ENCODE data around the gene ESR1.

Gene ESR1

DNA sequence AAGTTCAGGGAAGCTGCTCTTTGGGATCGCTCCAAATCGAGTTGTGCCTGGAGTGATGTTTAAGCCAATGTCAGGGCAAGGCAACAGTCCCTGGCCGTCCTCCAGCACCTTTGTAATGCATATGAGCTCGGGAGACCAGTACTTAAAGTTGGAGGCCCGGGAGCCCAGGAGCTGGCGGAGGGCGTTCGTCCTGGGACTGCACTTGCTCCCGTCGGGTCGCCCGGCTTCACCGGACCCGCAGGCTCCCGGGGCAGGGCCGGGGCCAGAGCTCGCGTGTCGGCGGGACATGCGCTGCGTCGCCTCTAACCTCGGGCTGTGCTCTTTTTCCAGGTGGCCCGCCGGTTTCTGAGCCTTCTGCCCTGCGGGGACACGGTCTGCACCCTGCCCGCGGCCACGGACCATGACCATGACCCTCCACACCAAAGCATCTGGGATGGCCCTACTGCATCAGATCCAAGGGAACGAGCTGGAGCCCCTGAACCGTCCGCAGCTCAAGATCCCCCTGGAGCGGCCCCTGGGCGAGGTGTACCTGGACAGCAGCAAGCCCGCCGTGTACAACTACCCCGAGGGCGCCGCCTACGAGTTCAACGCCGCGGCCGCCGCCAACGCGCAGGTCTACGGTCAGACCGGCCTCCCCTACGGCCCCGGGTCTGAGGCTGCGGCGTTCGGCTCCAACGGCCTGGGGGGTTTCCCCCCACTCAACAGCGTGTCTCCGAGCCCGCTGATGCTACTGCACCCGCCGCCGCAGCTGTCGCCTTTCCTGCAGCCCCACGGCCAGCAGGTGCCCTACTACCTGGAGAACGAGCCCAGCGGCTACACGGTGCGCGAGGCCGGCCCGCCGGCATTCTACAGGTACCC is at the start of gene ESR1:
ESR1 (plus strand) TSS at position 170 of the 858 bp plus-strand sequence; CDS start at position 401, 231 bp downstream.
- peak within 1 kb of the TSS in 4 of 5 donors; percentile 39 to 74 (median 60) for H3K9ac ChIP-seq (ENCODE audit: low read length in 5 of 5)
- H3K27ac ChIP-seq (ENCODE audit: low read depth, low read length) = peak within 1 kb of the TSS; percentile 80
- H3K9me3 ChIP-seq (ENCODE audit: control insufficient read depth in 5 of 5, low read length in 5 of 5) = no peaks in the 10 kb centered on the region
- peak within 1 kb of the TSS; percentile 55 to 83 (median 75) for H3K4me3 ChIP-seq (ENCODE audit: low read depth in 1 of 5, low read length in 5 of 5)
- peaks cover 0 to 52% (median 39%) of the 10 kb centered on the region in 5 donors for H3K4me1 ChIP-seq (ENCODE audit: control insufficient read depth in 5 of 5, insufficient read depth in 5 of 5, low read length in 5 of 5)
- no peaks in the 10 kb centered on the region for H3K36me3 ChIP-seq (ENCODE audit: control insufficient read depth in 5 of 5, insufficient read depth in 5 of 5, low read length in 5 of 5)
- peaks cover 0 to 8% (median 0%) of the 10 kb centered on the region in 5 donors for H3K27me3 ChIP-seq (ENCODE audit: control insufficient read depth in 5 of 5, insufficient read depth in 4 of 5, low read length in 5 of 5)

DNA sequence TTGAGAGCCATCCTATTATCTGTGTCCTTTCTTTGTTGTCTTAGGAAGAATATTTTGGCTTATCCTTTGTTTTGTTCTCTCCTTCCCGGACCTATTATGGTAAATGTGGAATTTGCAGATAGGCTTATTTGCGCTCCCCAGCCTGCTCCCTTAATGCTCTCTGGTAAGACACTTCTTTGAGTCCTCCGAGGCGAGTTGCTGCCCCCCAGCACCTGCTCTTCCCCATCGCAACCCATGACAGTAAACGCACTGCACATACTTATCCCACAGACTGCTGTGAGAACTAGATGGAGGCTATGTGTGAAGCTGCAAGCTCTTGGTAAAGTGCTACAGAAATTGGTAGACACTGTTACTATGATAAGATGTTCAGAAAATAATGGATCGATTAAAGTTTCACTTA is 47.0 kb upstream of the ESR1 start:
- Histone ChIP-seq H3K4me3 (ENCODE audit: low read depth in 1 of 5, low read length in 5 of 5) (no peak overlapping the region), H3K4me1 (ENCODE audit: control insufficient read depth in 5 of 5, insufficient read depth in 5 of 5, low read length in 5 of 5) (peaks cover 0 to 18% (median 9%) of the 10 kb centered on the region in 5 donors), H3K27ac (ENCODE audit: low read depth, low read length) (no peak overlapping the region), H3K9me3 (ENCODE audit: control insufficient read depth in 5 of 5, low read length in 5 of 5) (no peaks in the 10 kb centered on the region), H3K9ac (ENCODE audit: low read length in 5 of 5) (no peak overlapping the region), H3K36me3 (ENCODE audit: control insufficient read depth in 5 of 5, insufficient read depth in 5 of 5, low read length in 5 of 5) (no peaks in the 10 kb centered on the region), H3K27me3 (ENCODE audit: control insufficient read depth in 5 of 5, insufficient read depth in 4 of 5, low read length in 5 of 5) (no peaks in the 10 kb centered on the region)

DNA sequence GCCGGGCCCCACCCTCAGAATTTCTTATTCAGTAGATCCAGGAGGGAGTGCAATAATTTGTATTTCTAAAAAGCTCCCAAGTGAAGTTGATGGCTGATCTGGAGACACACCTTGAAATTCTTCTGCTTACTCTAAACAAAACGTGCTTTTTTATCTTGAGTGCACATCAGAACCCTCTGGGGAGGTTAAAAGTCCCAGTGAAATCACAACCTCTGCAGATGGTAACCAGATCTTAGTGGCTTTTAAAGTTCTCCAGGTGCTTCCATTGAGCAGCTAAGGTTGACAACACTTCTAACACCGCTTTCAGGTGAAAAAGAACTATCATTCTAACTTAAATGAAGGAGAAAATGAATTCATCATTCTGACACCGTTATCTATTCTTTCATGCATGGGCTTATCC is 45.6 kb upstream of the ESR1 start:
- Histone ChIP-seq H3K36me3 (ENCODE audit: control insufficient read depth in 5 of 5, insufficient read depth in 5 of 5, low read length in 5 of 5) (no peaks in the 10 kb centered on the region), H3K9ac (ENCODE audit: low read length in 5 of 5) (no peak overlapping the region), H3K27me3 (ENCODE audit: control insufficient read depth in 5 of 5, insufficient read depth in 4 of 5, low read length in 5 of 5) (no peaks in the 10 kb centered on the region), H3K4me3 (ENCODE audit: low read depth in 1 of 5, low read length in 5 of 5) (no peak overlapping the region), H3K9me3 (ENCODE audit: control insufficient read depth in 5 of 5, low read length in 5 of 5) (no peaks in the 10 kb centered on the region), H3K4me1 (ENCODE audit: control insufficient read depth in 5 of 5, insufficient read depth in 5 of 5, low read length in 5 of 5) (peaks cover 0 to 19% (median 12%) of the 10 kb centered on the region in 5 donors), H3K27ac (ENCODE audit: low read depth, low read length) (no peak overlapping the region)

DNA sequence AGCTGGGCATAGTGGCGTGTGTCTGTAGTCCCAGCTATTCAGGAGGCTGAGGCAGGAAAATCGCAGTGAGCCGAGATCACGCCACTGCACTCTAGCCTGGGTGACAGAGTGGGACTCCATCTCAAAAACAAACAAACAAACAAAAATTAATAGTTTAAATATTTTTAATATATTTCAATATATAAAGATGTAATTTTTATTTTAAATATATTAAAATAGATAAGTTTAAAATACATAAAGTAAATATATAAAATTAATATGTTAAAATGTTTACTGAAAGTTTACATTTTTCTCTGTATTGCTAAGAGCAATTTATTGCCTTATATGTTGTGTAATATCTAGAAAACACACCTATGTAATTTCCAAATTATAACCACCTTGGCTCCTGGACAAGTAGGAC is 44.7 kb upstream of the ESR1 start:
- Histone ChIP-seq H3K27ac (ENCODE audit: low read depth, low read length) (peak overlapping the region; percentile 88), H3K4me3 (ENCODE audit: low read depth in 1 of 5, low read length in 5 of 5) (no peak overlapping the region), H3K9me3 (ENCODE audit: control insufficient read depth in 5 of 5, low read length in 5 of 5) (no peaks in the 10 kb centered on the region)

DNA sequence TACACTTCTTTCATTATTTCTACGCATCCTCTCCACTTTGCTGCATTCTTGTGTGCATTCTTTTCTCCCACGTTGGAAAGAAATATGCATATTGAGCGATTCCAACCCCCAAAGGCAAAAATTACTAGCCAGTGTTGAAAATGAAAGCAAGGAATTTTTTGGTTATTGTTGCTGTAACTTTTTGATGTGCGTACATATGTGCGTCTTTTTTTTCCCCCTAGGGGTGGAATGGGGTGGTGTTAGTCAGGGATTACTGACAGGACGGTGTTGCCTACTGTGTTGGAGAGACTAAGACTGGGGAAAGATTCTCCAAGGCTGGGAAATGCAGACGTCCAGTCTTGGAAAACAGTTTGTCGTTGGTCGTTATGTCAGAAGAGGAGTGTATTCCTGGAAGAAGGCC is 44.2 kb upstream of the ESR1 start:
- H3K4me1 ChIP-seq (ENCODE audit: control insufficient read depth in 5 of 5, insufficient read depth in 5 of 5, low read length in 5 of 5) = peaks cover 0 to 9% (median 4%) of the 10 kb centered on the region in 5 donors
- H3K4me3 ChIP-seq (ENCODE audit: low read depth in 1 of 5, low read length in 5 of 5) = peak overlapping the region in 4 of 5 donors; percentile 41 to 62 (median 44)
- H3K9ac ChIP-seq (ENCODE audit: low read length in 5 of 5) = peak overlapping the region in 4 of 5 donors; percentile 1 to 52 (median 26)
- H3K27ac ChIP-seq (ENCODE audit: low read depth, low read length) = peak overlapping the region; percentile 88
- H3K9me3 ChIP-seq (ENCODE audit: control insufficient read depth in 5 of 5, low read length in 5 of 5) = no peaks in the 10 kb centered on the region
- H3K36me3 ChIP-seq (ENCODE audit: control insufficient read depth in 5 of 5, insufficient read depth in 5 of 5, low read length in 5 of 5) = no peaks in the 10 kb centered on the region
- H3K27me3 ChIP-seq (ENCODE audit: control insufficient read depth in 5 of 5, insufficient read depth in 4 of 5, low read length in 5 of 5) = no peaks in the 10 kb centered on the region

More for the DNA sequence above, 44.7 kb upstream of the ESR1 start:
- no peaks in the 10 kb centered on the region for H3K36me3 ChIP-seq (ENCODE audit: control insufficient read depth in 5 of 5, insufficient read depth in 5 of 5, low read length in 5 of 5)
- no peaks in the 10 kb centered on the region for H3K27me3 ChIP-seq (ENCODE audit: control insufficient read depth in 5 of 5, insufficient read depth in 4 of 5, low read length in 5 of 5)
- no peak overlapping the region for H3K9ac ChIP-seq (ENCODE audit: low read length in 5 of 5)
- H3K4me1 ChIP-seq (ENCODE audit: control insufficient read depth in 5 of 5, insufficient read depth in 5 of 5, low read length in 5 of 5) = peaks cover 0 to 10% (median 6%) of the 10 kb centered on the region in 5 donors

DNA sequence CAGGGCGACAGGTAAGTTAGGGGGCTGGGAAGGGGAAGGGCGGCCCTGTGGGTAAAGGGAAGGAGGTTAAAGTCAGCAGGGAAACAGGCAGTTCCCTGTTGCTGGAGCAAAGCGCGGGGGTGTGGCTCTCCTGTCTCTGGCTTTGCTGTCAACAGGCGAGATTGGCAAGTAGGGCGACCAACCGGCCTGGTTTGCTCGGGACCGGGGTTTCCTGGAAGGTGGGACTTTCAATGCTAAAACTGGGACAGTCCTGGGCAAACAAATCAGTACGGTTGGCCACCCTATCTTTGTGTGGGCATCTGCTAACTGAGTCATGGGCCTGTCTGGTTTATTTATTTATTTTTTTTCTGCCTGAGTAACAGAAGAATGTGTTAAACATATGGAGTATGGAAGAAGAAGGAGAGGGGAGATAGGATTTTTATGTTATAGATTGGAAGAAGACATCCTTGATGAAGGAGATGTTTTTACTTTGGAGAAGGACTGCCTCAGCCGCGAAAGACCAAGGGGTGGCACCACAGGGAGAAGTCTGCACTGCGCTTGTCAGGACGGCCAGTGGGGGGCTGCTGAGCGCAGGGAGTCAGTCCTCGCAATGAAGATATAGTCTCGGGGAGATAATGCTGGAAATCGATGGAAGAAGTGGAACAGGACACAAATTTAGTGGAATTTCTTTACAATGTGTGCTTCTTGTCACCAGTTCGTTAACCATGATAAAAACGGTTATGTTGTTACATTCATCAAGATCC is 43.4 kb upstream of the ESR1 start:
- Histone ChIP-seq H3K4me1 (ENCODE audit: control insufficient read depth in 5 of 5, insufficient read depth in 5 of 5, low read length in 5 of 5) (peaks cover 0 to 9% (median 4%) of the 10 kb centered on the region in 5 donors), H3K4me3 (ENCODE audit: low read depth in 1 of 5, low read length in 5 of 5) (peak overlapping the region in 4 of 5 donors; percentile 41 to 62 (median 44)), H3K27me3 (ENCODE audit: control insufficient read depth in 5 of 5, insufficient read depth in 4 of 5, low read length in 5 of 5) (no peaks in the 10 kb centered on the region), H3K9me3 (ENCODE audit: control insufficient read depth in 5 of 5, low read length in 5 of 5) (no peaks in the 10 kb centered on the region), H3K27ac (ENCODE audit: low read depth, low read length) (peak overlapping the region; percentile 88), H3K36me3 (ENCODE audit: control insufficient read depth in 5 of 5, insufficient read depth in 5 of 5, low read length in 5 of 5) (no peaks in the 10 kb centered on the region), H3K9ac (ENCODE audit: low read length in 5 of 5) (peak overlapping the region in 3 of 5 donors; percentile 42 to 52 (median 50))

DNA sequence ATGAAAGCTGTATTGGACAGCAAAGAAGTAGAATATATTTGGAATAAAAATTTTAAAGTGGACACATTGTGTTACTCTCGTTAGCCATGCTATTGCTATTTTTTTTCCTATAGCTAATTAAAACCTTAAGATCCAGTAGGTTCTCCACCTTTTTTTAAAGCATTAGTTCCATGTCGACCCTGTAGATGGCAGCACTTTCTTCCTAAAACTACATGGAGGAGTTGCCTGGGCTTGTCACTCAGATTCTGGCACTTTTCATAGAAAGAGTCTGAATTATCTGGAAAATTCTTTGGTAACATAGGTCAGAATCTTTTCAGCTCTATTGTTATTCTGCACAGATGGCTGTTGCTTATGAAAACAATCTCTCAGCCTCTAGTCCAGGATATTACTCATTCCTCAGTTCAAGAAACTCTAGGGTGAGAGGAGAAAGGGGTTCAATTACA is 42.0 kb upstream of the ESR1 start:
- Histone ChIP-seq H3K4me3 (ENCODE audit: low read depth in 1 of 5, low read length in 5 of 5) (no peak overlapping the region), H3K36me3 (ENCODE audit: control insufficient read depth in 5 of 5, insufficient read depth in 5 of 5, low read length in 5 of 5) (no peaks in the 10 kb centered on the region), H3K9me3 (ENCODE audit: control insufficient read depth in 5 of 5, low read length in 5 of 5) (no peaks in the 10 kb centered on the region), H3K27me3 (ENCODE audit: control insufficient read depth in 5 of 5, insufficient read depth in 4 of 5, low read length in 5 of 5) (no peaks in the 10 kb centered on the region), H3K9ac (ENCODE audit: low read length in 5 of 5) (no peak overlapping the region), H3K4me1 (ENCODE audit: control insufficient read depth in 5 of 5, insufficient read depth in 5 of 5, low read length in 5 of 5) (peaks cover 0 to 9% (median 4%) of the 10 kb centered on the region in 5 donors), H3K27ac (ENCODE audit: low read depth, low read length) (no peak overlapping the region)

DNA sequence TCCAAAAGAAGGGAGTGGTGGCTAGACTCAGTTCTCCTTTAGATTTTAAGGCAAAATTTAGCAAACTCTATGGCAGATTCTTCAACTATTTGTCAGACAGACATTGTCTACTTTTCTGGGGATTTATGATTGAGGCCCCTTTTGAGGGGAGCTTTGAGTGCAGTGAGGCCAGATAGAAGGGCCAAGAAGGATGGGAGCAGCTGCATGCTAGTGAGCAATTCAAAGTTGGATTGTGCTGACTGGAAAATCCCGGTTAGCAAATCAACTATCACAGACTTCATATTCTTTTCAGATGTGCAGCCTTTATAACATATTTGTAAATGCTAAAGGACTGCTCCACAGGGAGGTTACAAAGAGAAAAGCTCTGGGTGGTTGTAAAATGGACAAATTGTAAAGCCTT is 35.0 kb upstream of the ESR1 start:
- Histone ChIP-seq H3K36me3 (ENCODE audit: control insufficient read depth in 5 of 5, insufficient read depth in 5 of 5, low read length in 5 of 5) (no peaks in the 10 kb centered on the region), H3K4me3 (ENCODE audit: low read depth in 1 of 5, low read length in 5 of 5) (no peak overlapping the region), H3K9ac (ENCODE audit: low read length in 5 of 5) (no peak overlapping the region), H3K4me1 (ENCODE audit: control insufficient read depth in 5 of 5, insufficient read depth in 5 of 5, low read length in 5 of 5) (no peaks in the 10 kb centered on the region), H3K9me3 (ENCODE audit: control insufficient read depth in 5 of 5, low read length in 5 of 5) (no peaks in the 10 kb centered on the region), H3K27me3 (ENCODE audit: control insufficient read depth in 5 of 5, insufficient read depth in 4 of 5, low read length in 5 of 5) (no peaks in the 10 kb centered on the region), H3K27ac (ENCODE audit: low read depth, low read length) (no peak overlapping the region)

DNA sequence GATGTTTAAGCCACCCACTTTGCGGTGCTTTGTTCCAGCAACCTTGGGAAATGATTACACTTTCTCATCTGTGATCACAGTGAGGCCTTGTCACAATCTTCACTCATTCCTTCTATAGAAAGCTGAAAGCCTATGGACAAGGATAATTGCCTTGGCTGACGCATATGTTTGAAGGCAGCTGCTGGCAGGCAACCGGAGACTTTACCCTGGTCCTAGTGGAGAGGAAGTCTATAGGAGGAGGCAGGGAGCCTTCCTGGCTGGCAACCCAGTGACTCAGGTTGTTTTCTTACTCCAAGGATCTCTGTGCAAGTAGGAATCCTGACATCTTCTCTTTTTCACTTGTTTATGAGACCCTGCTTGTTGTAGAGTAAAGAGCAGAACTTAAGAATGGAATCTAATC is 34.1 kb upstream of the ESR1 start:
- H3K27ac ChIP-seq (ENCODE audit: low read depth, low read length) = no peak overlapping the region
- no peaks in the 10 kb centered on the region for H3K9me3 ChIP-seq (ENCODE audit: control insufficient read depth in 5 of 5, low read length in 5 of 5)
- H3K4me1 ChIP-seq (ENCODE audit: control insufficient read depth in 5 of 5, insufficient read depth in 5 of 5, low read length in 5 of 5) = no peaks in the 10 kb centered on the region
- no peaks in the 10 kb centered on the region for H3K36me3 ChIP-seq (ENCODE audit: control insufficient read depth in 5 of 5, insufficient read depth in 5 of 5, low read length in 5 of 5)
- H3K4me3 ChIP-seq (ENCODE audit: low read depth in 1 of 5, low read length in 5 of 5) = no peak overlapping the region
- H3K9ac ChIP-seq (ENCODE audit: low read length in 5 of 5) = no peak overlapping the region
- H3K27me3 ChIP-seq (ENCODE audit: control insufficient read depth in 5 of 5, insufficient read depth in 4 of 5, low read length in 5 of 5) = no peaks in the 10 kb centered on the region

DNA sequence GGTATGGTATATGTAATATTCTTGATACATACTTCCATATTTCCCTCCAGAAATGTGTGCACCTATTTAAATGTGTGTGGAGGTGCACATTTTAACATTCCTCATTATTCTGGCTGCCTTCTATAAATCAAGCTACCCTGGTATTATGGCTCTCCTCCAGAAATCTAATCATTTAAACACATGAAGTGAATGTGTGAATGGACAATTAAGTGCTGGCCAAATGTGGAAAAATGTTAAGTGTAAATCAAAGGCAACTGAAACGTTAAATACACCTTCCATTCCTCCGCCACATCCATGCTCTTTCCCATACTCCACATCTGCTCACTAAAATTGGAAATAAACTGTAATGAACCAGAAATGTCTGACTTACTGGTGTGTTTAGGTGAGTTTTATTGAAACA is 24.9 kb upstream of the ESR1 start:
- Histone ChIP-seq H3K27me3 (ENCODE audit: control insufficient read depth in 5 of 5, insufficient read depth in 4 of 5, low read length in 5 of 5) (no peaks in the 10 kb centered on the region), H3K4me1 (ENCODE audit: control insufficient read depth in 5 of 5, insufficient read depth in 5 of 5, low read length in 5 of 5) (no peaks in the 10 kb centered on the region), H3K9ac (ENCODE audit: low read length in 5 of 5) (no peak overlapping the region), H3K36me3 (ENCODE audit: control insufficient read depth in 5 of 5, insufficient read depth in 5 of 5, low read length in 5 of 5) (no peaks in the 10 kb centered on the region), H3K9me3 (ENCODE audit: control insufficient read depth in 5 of 5, low read length in 5 of 5) (no peaks in the 10 kb centered on the region), H3K27ac (ENCODE audit: low read depth, low read length) (no peak overlapping the region), H3K4me3 (ENCODE audit: low read depth in 1 of 5, low read length in 5 of 5) (no peak overlapping the region)

Measured in subcutaneous abdominal adipose tissue (tissue), 5 donors.